Esophagus muscularis mucosa (tissue), 3 donors: ENCODE data around the gene EXOC6B.

Source experiments
- POLR2A ChIP-seq: fragments of 450-650 bp; IDR thresholded peaks from one replicate; pipeline ENCODE4 v1.6.1; 2017; ENCODE audit warnings: antibody characterized with exemption, moderate library complexity, mild to moderate bottlenecking, low read depth
- POLR2AphosphoS5 ChIP-seq, 2 donors: sonication (generic); formaldehyde crosslinking; IDR thresholded peaks; one replicate each; pipeline ENCODE4 v1.6.1; 2017; ENCODE audit warnings: antibody characterized with exemption in 2 of 2
- TF ChIP-seq, protein P1 (sequence below), 3 experiments: fragments of 200-600 bp in 2 of 3; fragments of 450-650 bp in 1 of 3; sonication (generic) in 2 of 3; IDR thresholded peaks; one replicate each; pipeline ENCODE4 v1.5.1; 2017 to 2019; ENCODE audit warnings: antibody characterized with exemption in 3 of 3, mild to moderate bottlenecking in 2 of 3, moderate library complexity in 1 of 3

DNA sequence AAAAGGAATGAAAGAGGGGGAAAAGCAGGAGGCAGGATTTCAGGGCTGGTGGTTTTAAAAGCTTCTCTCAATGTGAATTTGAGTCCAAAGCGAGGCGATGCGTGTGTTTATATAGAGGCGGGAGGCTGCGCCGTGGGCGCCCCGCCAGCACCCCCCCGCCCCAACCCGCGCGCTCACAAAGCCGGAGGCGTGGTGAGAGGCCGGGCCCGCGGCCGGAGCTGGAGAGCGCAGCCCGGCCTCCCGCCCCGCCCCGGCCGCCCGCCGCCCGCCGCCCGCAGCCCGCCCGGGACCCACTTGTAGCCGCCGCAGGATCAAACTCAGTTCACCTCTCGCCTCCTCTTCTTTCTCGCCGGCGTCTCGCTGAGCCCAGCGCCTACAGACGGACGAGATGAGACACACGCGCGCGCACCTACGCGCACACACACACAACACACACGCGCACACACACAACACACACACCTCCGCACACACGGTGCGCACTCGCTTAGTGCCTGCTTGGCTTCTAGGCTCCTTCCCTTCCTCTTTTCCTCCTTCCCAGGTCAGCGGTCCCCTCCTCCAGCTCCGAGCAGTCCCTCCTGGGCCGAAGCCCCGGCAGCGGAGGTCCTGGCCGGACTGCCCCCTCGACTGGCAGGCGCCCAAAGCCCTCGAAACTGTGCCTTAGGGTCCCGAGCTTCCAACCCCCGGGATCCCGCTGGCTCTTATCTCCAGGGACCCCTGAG is 676.8 kb downstream of the EXOC6B start:
- TF ChIP-seq, protein P1, sequence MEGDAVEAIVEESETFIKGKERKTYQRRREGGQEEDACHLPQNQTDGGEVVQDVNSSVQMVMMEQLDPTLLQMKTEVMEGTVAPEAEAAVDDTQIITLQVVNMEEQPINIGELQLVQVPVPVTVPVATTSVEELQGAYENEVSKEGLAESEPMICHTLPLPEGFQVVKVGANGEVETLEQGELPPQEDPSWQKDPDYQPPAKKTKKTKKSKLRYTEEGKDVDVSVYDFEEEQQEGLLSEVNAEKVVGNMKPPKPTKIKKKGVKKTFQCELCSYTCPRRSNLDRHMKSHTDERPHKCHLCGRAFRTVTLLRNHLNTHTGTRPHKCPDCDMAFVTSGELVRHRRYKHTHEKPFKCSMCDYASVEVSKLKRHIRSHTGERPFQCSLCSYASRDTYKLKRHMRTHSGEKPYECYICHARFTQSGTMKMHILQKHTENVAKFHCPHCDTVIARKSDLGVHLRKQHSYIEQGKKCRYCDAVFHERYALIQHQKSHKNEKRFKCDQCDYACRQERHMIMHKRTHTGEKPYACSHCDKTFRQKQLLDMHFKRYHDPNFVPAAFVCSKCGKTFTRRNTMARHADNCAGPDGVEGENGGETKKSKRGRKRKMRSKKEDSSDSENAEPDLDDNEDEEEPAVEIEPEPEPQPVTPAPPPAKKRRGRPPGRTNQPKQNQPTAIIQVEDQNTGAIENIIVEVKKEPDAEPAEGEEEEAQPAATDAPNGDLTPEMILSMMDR (IDR thresholded peaks at IDR 0.05) = no peak
- TF ChIP-seq POLR2A (no peak), POLR2AphosphoS5 (IDR thresholded peaks at IDR 0.05) (no peak)
